ENCODE data around the gene IMMP2L. TPM values are rescaled to one million over a fixed set of nuclear protein-coding genes. Genes with fewer than 3 reads are reported as not detected.

The IMMP2L gene
- total and polyA plus RNA-seq, 4 donors = 7.3 to 21.1 (median 12.4) TPM

DNA sequence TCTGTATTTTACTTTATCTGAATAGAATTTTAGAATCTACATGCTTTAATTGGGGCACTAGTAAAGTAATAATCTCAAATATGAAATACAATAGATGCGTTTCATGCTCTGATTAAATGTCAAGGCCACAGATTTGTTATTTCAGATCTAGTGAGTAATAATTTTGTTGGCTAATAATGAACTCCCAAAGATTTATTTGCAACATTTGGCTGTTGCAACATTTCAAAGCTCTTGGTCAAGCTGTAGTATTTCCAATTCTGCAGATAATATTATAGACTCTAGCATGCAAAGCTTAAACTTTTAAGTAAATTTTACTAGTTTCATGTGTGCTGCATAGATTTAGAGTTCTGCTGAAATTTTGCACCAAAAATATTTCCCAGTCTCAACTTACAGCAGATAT is 454.7 kb downstream of the IMMP2L start:
- no peak overlapping the region for H3K27ac ChIP-seq (ENCODE audit: low read depth in 1 of 2, low read length in 2 of 2)
- no peaks in the 10 kb centered on the region for H3K9me3 ChIP-seq (ENCODE audit: control insufficient read depth in 4 of 4, low read length in 3 of 4)
- no peaks in the 10 kb centered on the region for H3K27me3 ChIP-seq (ENCODE audit: control insufficient read depth in 4 of 4, insufficient read depth in 4 of 4, low read length in 3 of 4)
- no peaks in the 10 kb centered on the region for H3K36me3 ChIP-seq (ENCODE audit: control insufficient read depth in 4 of 4, insufficient read depth in 3 of 4, low read depth in 1 of 4, low read length in 3 of 4)
- no peak for DNase-seq (ENCODE audit: low spot score)
- H3K4me3 ChIP-seq (ENCODE audit: low read depth in 1 of 3, low read length in 3 of 3) = no peak overlapping the region
- TF ChIP-seq RXRA (IDR thresholded peaks at IDR 0.05) (no peak), CTCF (IDR thresholded peaks at IDR 0.05; ENCODE audit: low read depth, low read length, missing input control) (no peak), EGR1 (IDR thresholded peaks at IDR 0.05; ENCODE audit: low read depth in 2 of 2) (no peak), HNF4G (IDR thresholded peaks at IDR 0.05) (no peak), HNF4A (conservative IDR thresholded peaks at IDR 0.05) (no peak), TAF1 (conservative IDR thresholded peaks at IDR 0.05) (no peak), YY1 (IDR thresholded peaks at IDR 0.05) (no peak), RAD21 (IDR thresholded peaks at IDR 0.05) (no peak), JUND (IDR thresholded peaks at IDR 0.05) (no peak), FOXA2 (IDR thresholded peaks at IDR 0.05) (no peak), GABPA (IDR thresholded peaks at IDR 0.05 in 1 of 2, conservative IDR thresholded peaks at IDR 0.05 in 1 of 2) (no peak), MAX (IDR thresholded peaks at IDR 0.05) (no peak), NR2F2 (IDR thresholded peaks at IDR 0.05) (no peak), REST (IDR thresholded peaks at IDR 0.05) (no peak), ZBTB33 (IDR thresholded peaks at IDR 0.05) (no peak), SP1 (IDR thresholded peaks at IDR 0.05) (no peak), FOXA1 (IDR thresholded peaks at IDR 0.05) (no peak)
- TF ChIP-seq, protein P1, sequence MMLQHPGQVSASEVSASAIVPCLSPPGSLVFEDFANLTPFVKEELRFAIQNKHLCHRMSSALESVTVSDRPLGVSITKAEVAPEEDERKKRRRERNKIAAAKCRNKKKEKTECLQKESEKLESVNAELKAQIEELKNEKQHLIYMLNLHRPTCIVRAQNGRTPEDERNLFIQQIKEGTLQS (IDR thresholded peaks at IDR 0.05) = no peak
- 35% methylated on average over 1 of the region's 1 CpG for WGBS
- no peak overlapping the region for H3K9ac ChIP-seq (ENCODE audit: low read depth in 1 of 2, low read length in 2 of 2)
- peaks cover 0 to 16% (median 8%) of the 10 kb centered on the region in 4 donors for H3K4me1 ChIP-seq (ENCODE audit: control insufficient read depth in 4 of 4, insufficient read depth in 4 of 4, low read length in 3 of 4)

All from liver (tissue), 9 donors.